HEK293 (cell line): ENCODE data around the gene CSNK1A1L.

Source experiments
- CTCF ChIA-PET: fragments of 350-600 bp; formaldehyde crosslinking; extraction: SDS; loops from one replicate; lab custom pipeline; 2021; ENCODE audit warnings: antibody characterized with exemption; lab: Yijun Ruan, JAX
- POLR2A ChIA-PET: fragments of 300-600 bp; formaldehyde crosslinking; extraction: SDS; loops from one replicate; lab custom pipeline; 2020; ENCODE audit warnings: antibody characterized with exemption, inconsistent platforms; lab: Yijun Ruan, JAX
- H3K27ac ChIP-seq: fragments of 200-500 bp; sonication (Bioruptor generic); 2 replicates; pipeline ENCODE4 v1.5.1; 2014; ENCODE audit warnings: low read depth, low read length, control low read depth, inconsistent platforms; ENCODE audit errors: extremely low read depth
- H3K36me3 ChIP-seq, 2 experiments: fragments of 200-500 bp in 1 of 2; sonication (Bioruptor generic) in 1 of 2; 1 replicate in 1 of 2; 2 replicates in 1 of 2; pipeline ENCODE4 v1.5.1; 2014 to 2017; ENCODE audit warnings: inconsistent platforms in 2 of 2, low read length in 2 of 2; ENCODE audit not compliant: control insufficient read depth in 2 of 2, insufficient read depth in 1 of 2
- H3K4me1 ChIP-seq: fragments of 200-500 bp; sonication (Bioruptor generic); 2 replicates; pipeline ENCODE4 v1.5.1; 2014; ENCODE audit warnings: mild to moderate bottlenecking, low read length, inconsistent platforms; ENCODE audit not compliant: control insufficient read depth, insufficient read depth
- H3K4me3 ChIP-seq: 2 replicates; pipeline ENCODE4 v1.5.1; 2011; ENCODE audit warnings: low read depth, mild to moderate bottlenecking, control low read depth, low read length, moderate library complexity
- H3K9me3 ChIP-seq: fragments of 200-500 bp; sonication (Bioruptor generic); 2 replicates; pipeline ENCODE4 v1.5.1; 2014; ENCODE audit warnings: low read depth, low read length, inconsistent platforms; ENCODE audit not compliant: control insufficient read depth, insufficient read depth
- ATF2 ChIP-seq: fragments of 450-650 bp; formaldehyde crosslinking; IDR thresholded peaks from 2 replicates; pipeline ENCODE4 v1.5.1; 2016; ENCODE audit warnings: missing biosample characterization, missing genetic modification characterization, low read depth
- BCL11A ChIP-seq: fragments of 450-650 bp; formaldehyde crosslinking; IDR thresholded peaks from 2 replicates; pipeline ENCODE4 v1.5.1; 2016; ENCODE audit warnings: low read depth, missing biosample characterization, missing genetic modification characterization
- SCRT1 ChIP-seq: fragments of 450-650 bp; formaldehyde crosslinking; IDR thresholded peaks from 2 replicates; pipeline ENCODE4 v1.5.1; 2016; ENCODE audit warnings: missing biosample characterization, missing genetic modification characterization, borderline replicate concordance
- TSHZ1 ChIP-seq: fragments of 450-650 bp; formaldehyde crosslinking; IDR thresholded peaks from 2 replicates; pipeline ENCODE4 v1.5.1; 2016; ENCODE audit warnings: missing biosample characterization, missing genetic modification characterization, borderline replicate concordance
- YY1 ChIP-seq: fragments of 450-650 bp; formaldehyde crosslinking; IDR thresholded peaks from 2 replicates; pipeline ENCODE4 v1.5.1; 2018; ENCODE audit warnings: missing biosample characterization, missing genetic modification characterization
- ZBTB17 ChIP-seq: fragments of 450-650 bp; formaldehyde crosslinking; IDR thresholded peaks from 2 replicates; pipeline ENCODE4 v1.5.1; 2016; ENCODE audit warnings: missing biosample characterization, missing genetic modification characterization
- ZFP41 ChIP-seq: fragments of 450-650 bp; formaldehyde crosslinking; IDR thresholded peaks from 2 replicates; pipeline ENCODE4 v1.5.1; 2016; ENCODE audit warnings: missing biosample characterization, missing genetic modification characterization, borderline replicate concordance
- ZNF23 ChIP-seq: fragments of 450-650 bp; formaldehyde crosslinking; IDR thresholded peaks from 2 replicates; pipeline ENCODE4 v1.5.1; 2016; ENCODE audit warnings: missing biosample characterization, missing genetic modification characterization, borderline replicate concordance
- ZNF239 ChIP-seq: fragments of 450-650 bp; formaldehyde crosslinking; IDR thresholded peaks from 2 replicates; pipeline ENCODE4 v1.5.1; 2016; ENCODE audit warnings: missing biosample characterization, missing genetic modification characterization
- ZNF362 ChIP-seq: fragments of 450-650 bp; formaldehyde crosslinking; IDR thresholded peaks from 2 replicates; pipeline ENCODE4 v1.5.1; 2016; ENCODE audit warnings: missing biosample characterization, missing genetic modification characterization
- ZNF555 ChIP-seq: fragments of 450-650 bp; formaldehyde crosslinking; conservative IDR thresholded peaks from 2 replicates; pipeline ENCODE4 v1.5.1; 2017; ENCODE audit warnings: missing biosample characterization, mild to moderate bottlenecking, missing genetic modification characterization, inconsistent platforms
- ZNF639 ChIP-seq: fragments of 450-650 bp; formaldehyde crosslinking; IDR thresholded peaks from 2 replicates; pipeline ENCODE4 v1.5.1; 2016; ENCODE audit warnings: missing biosample characterization, missing genetic modification characterization
- ZNF843 ChIP-seq: fragments of 450-650 bp; formaldehyde crosslinking; IDR thresholded peaks from 2 replicates; pipeline ENCODE4 v1.5.1; 2016; ENCODE audit warnings: missing biosample characterization, missing genetic modification characterization
- TF ChIP-seq, protein P1 (sequence below): fragments of 450-650 bp; formaldehyde crosslinking; IDR thresholded peaks from 2 replicates; pipeline ENCODE4 v1.5.1; 2016; ENCODE audit warnings: missing biosample characterization, missing genetic modification characterization, low read depth
- TF ChIP-seq, protein P2 (sequence below): fragments of 450-650 bp; formaldehyde crosslinking; IDR thresholded peaks from 2 replicates; pipeline ENCODE4 v1.5.1; 2016; ENCODE audit warnings: missing biosample characterization, missing genetic modification characterization
- TF ChIP-seq, protein P3 (sequence below): fragments of 450-650 bp; formaldehyde crosslinking; optimal IDR thresholded peaks from 2 replicates; pipeline ENCODE3; 2016; ENCODE audit warnings: missing biosample characterization, mild to moderate bottlenecking, missing genetic modification characterization

Gene CSNK1A1L

GRCh38 chr13:37091835-37092234 is 13.6 kb downstream of the CSNK1A1L start (continued):
- TF ChIP-seq ZNF362 (no peak), ZBTB17 (no peak), ZNF239 (tag by site-specific recombination) (no peak), ZFP41 (tag by site-specific recombination) (no peak)

- Histone ChIP-seq H3K27ac (no peak overlapping the region), H3K4me3 (no peak overlapping the region), H3K9me3 (no peaks in the 10 kb centered on the region), H3K36me3 (no peaks in the 10 kb centered on the region), H3K4me1 (no peaks in the 10 kb centered on the region)
- ChIA-PET CTCF (no interaction called here), POLR2A (no interaction called here)
- TF ChIP-seq, protein P1, sequence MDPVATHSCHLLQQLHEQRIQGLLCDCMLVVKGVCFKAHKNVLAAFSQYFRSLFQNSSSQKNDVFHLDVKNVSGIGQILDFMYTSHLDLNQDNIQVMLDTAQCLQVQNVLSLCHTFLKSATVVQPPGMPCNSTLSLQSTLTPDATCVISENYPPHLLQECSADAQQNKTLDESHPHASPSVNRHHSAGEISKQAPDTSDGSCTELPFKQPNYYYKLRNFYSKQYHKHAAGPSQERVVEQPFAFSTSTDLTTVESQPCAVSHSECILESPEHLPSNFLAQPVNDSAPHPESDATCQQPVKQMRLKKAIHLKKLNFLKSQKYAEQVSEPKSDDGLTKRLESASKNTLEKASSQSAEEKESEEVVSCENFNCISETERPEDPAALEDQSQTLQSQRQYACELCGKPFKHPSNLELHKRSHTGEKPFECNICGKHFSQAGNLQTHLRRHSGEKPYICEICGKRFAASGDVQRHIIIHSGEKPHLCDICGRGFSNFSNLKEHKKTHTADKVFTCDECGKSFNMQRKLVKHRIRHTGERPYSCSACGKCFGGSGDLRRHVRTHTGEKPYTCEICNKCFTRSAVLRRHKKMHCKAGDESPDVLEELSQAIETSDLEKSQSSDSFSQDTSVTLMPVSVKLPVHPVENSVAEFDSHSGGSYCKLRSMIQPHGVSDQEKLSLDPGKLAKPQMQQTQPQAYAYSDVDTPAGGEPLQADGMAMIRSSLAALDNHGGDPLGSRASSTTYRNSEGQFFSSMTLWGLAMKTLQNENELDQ (tag by site-specific recombination): no peak
- TF ChIP-seq ATF2 (tag by site-specific recombination) (no peak), ZNF555 (tag by site-specific recombination) (no peak), BCL11A (no peak), YY1 (tag by site-specific recombination) (no peak), TSHZ1 (tag by site-specific recombination) (no peak), ZNF843 (tag by site-specific recombination) (no peak), ZNF639 (tag by site-specific recombination) (no peak), SCRT1 (tag by site-specific recombination) (no peak), ZNF23 (tag by site-specific recombination) (no peak)
- TF ChIP-seq, protein P2, sequence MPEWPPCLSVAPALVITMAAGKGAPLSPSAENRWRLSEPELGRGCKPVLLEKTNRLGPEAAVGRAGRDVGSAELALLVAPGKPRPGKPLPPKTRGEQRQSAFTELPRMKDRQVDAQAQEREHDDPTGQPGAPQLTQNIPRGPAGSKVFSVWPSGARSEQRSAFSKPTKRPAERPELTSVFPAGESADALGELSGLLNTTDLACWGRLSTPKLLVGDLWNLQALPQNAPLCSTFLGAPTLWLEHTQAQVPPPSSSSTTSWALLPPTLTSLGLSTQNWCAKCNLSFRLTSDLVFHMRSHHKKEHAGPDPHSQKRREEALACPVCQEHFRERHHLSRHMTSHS: no peak
- TF ChIP-seq, protein P3, sequence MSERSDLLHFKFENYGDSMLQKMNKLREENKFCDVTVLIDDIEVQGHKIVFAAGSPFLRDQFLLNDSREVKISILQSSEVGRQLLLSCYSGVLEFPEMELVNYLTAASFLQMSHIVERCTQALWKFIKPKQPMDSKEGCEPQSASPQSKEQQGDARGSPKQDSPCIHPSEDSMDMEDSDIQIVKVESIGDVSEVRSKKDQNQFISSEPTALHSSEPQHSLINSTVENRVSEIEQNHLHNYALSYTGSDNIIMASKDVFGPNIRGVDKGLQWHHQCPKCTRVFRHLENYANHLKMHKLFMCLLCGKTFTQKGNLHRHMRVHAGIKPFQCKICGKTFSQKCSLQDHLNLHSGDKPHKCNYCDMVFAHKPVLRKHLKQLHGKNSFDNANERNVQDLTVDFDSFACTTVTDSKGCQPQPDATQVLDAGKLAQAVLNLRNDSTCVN: no peak
These were observed 14.6 kb downstream of the CSNK1A1L start for GRCh38 chr13:37090912-37091311.
